HepG2 (cell line): ENCODE measurements around the gene PLEKHA3. TPM values are rescaled to one million over a fixed set of nuclear protein-coding genes. Genes with fewer than 3 reads are reported as not detected.

Experiments used
- ATAC-seq: fragments of 200-7000 bp; cut with Tn5 transposase; 3 replicates; pipeline ENCODE4 v1.9.1; 2020; ENCODE audit warnings: mild to moderate bottlenecking, moderate library complexity
- BruUV-seq: library from RNA; stranded (reverse); fragments of 400-500 nt; replicated peaks from 2 replicates; lab custom pipeline; 2021; lab: Mats Ljungman, UMichigan
- CTCF ChIA-PET: fragments of 300-600 bp; formaldehyde crosslinking; extraction: SDS; loops from one replicate; lab custom pipeline; 2021; ENCODE audit warnings: low total read pairs, inconsistent platforms, low intra/inter-chr PET ratio; lab: Yijun Ruan, JAX
- POLR2A ChIA-PET: fragments of 350-600 bp; sonication (Branson Sonifier 250); formaldehyde crosslinking; loops from one replicate; lab custom pipeline; 2020; ENCODE audit warnings: antibody characterized with exemption, inconsistent platforms; lab: Yijun Ruan, JAX
- DNase-seq: peaks from one replicate; pipeline ENCODE4 v3.0.0-alpha.2; 2015; ENCODE audit warnings: low spot score
- FAIRE-seq: peaks from 3 replicates; lab custom pipeline; 2011; peaks lifted over from hg19 to GRCh38; lab: Jason Lieb, UNC
- H2AFZ ChIP-seq: one replicate; pipeline ENCODE4 v1.6.1; 2011; ENCODE audit warnings: low read length, inconsistent platforms
- H3K27ac ChIP-seq: fragments of 300-600 bp; 3 replicates; pipeline ENCODE4 v1.8.0; 2011; ENCODE audit warnings: mixed run types, mild to moderate bottlenecking, mixed read lengths, low read length, inconsistent platforms; ENCODE audit not compliant: insufficient read depth; ENCODE audit errors: extremely low read length
- H3K27me3 ChIP-seq, 2 experiments: fragments of 200-600 bp in 1 of 2; 2 replicates in 1 of 2; 3 replicates in 1 of 2; pipeline versions ENCODE4 v1.6.0 to v1.8.0; 2011; ENCODE audit warnings: low read length in 2 of 2, mild to moderate bottlenecking in 2 of 2, moderate library complexity in 2 of 2, inconsistent platforms in 1 of 2; ENCODE audit not compliant: insufficient read depth in 2 of 2, control insufficient read depth in 1 of 2
- H3K36me3 ChIP-seq, 2 experiments: fragments of 200-600 bp in 1 of 2; replicated peaks in 1 of 2; 2 replicates in 1 of 2; 3 replicates in 1 of 2; pipeline versions ENCODE4 v1.5.1 to v1.8.0; 2011; ENCODE audit warnings: low read length in 2 of 2, inconsistent platforms in 1 of 2; ENCODE audit not compliant: insufficient read depth in 2 of 2, control insufficient read depth in 1 of 2
- H3K4me1 ChIP-seq: 2 replicates; pipeline ENCODE4 v1.5.1; 2012; ENCODE audit warnings: low read length, inconsistent platforms; ENCODE audit not compliant: insufficient read depth
- H3K4me2 ChIP-seq: 2 replicates; pipeline ENCODE4 v1.6.0; 2011; ENCODE audit warnings: low read depth, low read length, inconsistent platforms
- H3K4me3 ChIP-seq, 3 experiments: fragments of 200-600 bp in 1 of 3; sonication (generic), shearing (Covaris generic) in 1 of 3; replicated peaks in 1 of 3; 2 replicates each; pipeline ENCODE4 v1.5.1; 2011 to 2016; ENCODE audit warnings: low read length in 3 of 3, inconsistent platforms in 2 of 3, low read depth in 2 of 3, mild to moderate bottlenecking in 2 of 3, control low read depth in 1 of 3, mixed read lengths in 1 of 3; ENCODE audit not compliant: insufficient read depth in 1 of 3
- H3K79me2 ChIP-seq: one replicate; pipeline ENCODE4 v1.6.1; 2011; ENCODE audit warnings: low read length, inconsistent platforms; ENCODE audit not compliant: insufficient read depth
- H3K9ac ChIP-seq: 2 replicates; pipeline ENCODE4 v1.6.0; 2011; ENCODE audit warnings: mild to moderate bottlenecking, low read depth, low read length, inconsistent platforms; ENCODE audit not compliant: insufficient read depth
- H3K9me3 ChIP-seq: 2 replicates; pipeline ENCODE4 v1.5.1; 2012; ENCODE audit warnings: mild to moderate bottlenecking, low read length
- H4K20me1 ChIP-seq: 2 replicates; pipeline ENCODE4 v1.6.0; 2011; ENCODE audit warnings: inconsistent platforms, mild to moderate bottlenecking, low read length, moderate library complexity; ENCODE audit not compliant: insufficient read depth
- AGO1 ChIP-seq: fragments of 200-400 bp; formaldehyde crosslinking; IDR thresholded peaks from 2 replicates; pipeline ENCODE4 v1.6.1; 2017; ENCODE audit warnings: mild to moderate bottlenecking, low read depth, low read length, moderate library complexity; ENCODE audit not compliant: poor library complexity, severe bottlenecking
- HNRNPH1 ChIP-seq: fragments of 200-400 bp; formaldehyde crosslinking; optimal IDR thresholded peaks from 2 replicates; pipeline ENCODE3; 2017; ENCODE audit warnings: mild to moderate bottlenecking, low read depth, low read length
- KLF9 ChIP-seq: IDR thresholded peaks from 2 replicates; pipeline ENCODE4 v1.6.1; 2016; ENCODE audit warnings: low read depth
- MXD3 ChIP-seq: IDR thresholded peaks from 2 replicates; pipeline ENCODE4 v1.6.1; 2016; ENCODE audit warnings: mild to moderate bottlenecking, missing biosample characterization, missing genetic modification reagents
- NFYC ChIP-seq: IDR thresholded peaks from 2 replicates; pipeline ENCODE4 v1.6.1; 2016; ENCODE audit warnings: missing genetic modification reagents, missing compliant biosample characterization
- RAD21 ChIP-seq: fragments of 450-650 bp; formaldehyde crosslinking; IDR thresholded peaks from 2 replicates; pipeline ENCODE4 v1.5.0; 2020; ENCODE audit warnings: mild to moderate bottlenecking
- RBFOX2 ChIP-seq: fragments of 200-400 bp; formaldehyde crosslinking; IDR thresholded peaks from 2 replicates; pipeline ENCODE4 v1.6.1; 2017; ENCODE audit warnings: low read depth, mild to moderate bottlenecking, low read length
- REPIN1 ChIP-seq: sonication (generic); formaldehyde crosslinking; IDR thresholded peaks from 2 replicates; pipeline ENCODE4 v1.8.0; 2022; ENCODE audit warnings: missing genetic modification reagents, low read depth, mild to moderate bottlenecking, borderline replicate concordance
- TIGD3 ChIP-seq: sonication (generic); formaldehyde crosslinking; IDR thresholded peaks from 2 replicates; pipeline ENCODE4 v1.5.1; 2020; ENCODE audit warnings: mild to moderate bottlenecking, missing genetic modification reagents, borderline replicate concordance
- ZNF318 ChIP-seq: sonication (generic); formaldehyde crosslinking; IDR thresholded peaks from 2 replicates; pipeline ENCODE4 v1.4.0; 2020; ENCODE audit warnings: mild to moderate bottlenecking, missing genetic modification reagents
- ZNF414 ChIP-seq: sonication (generic); formaldehyde crosslinking; IDR thresholded peaks from 2 replicates; pipeline ENCODE4 v1.5.0; 2020; ENCODE audit warnings: missing genetic modification reagents
- ZNF432 ChIP-seq: sonication (generic); formaldehyde crosslinking; IDR thresholded peaks from 2 replicates; pipeline ENCODE4 v1.5.0; 2020; ENCODE audit warnings: missing genetic modification reagents, mild to moderate bottlenecking, borderline replicate concordance
- ZNF547 ChIP-seq: sonication (generic); formaldehyde crosslinking; IDR thresholded peaks from 2 replicates; pipeline ENCODE4 v1.5.1; 2020; ENCODE audit warnings: mild to moderate bottlenecking, missing genetic modification reagents
- ZNF724P ChIP-seq: sonication (generic); formaldehyde crosslinking; IDR thresholded peaks from 2 replicates; pipeline ENCODE4 v1.8.0; 2022; ENCODE audit warnings: missing genetic modification reagents, borderline replicate concordance
- ZNF761 ChIP-seq: sonication (generic); formaldehyde crosslinking; conservative IDR thresholded peaks from 2 replicates; pipeline ENCODE4 v1.4.0; 2020; ENCODE audit warnings: mild to moderate bottlenecking, missing genetic modification reagents
- WGBS: methylation state at CpG from one replicate; pipeline ENCODE4 v1.1.6; 2017; ENCODE audit warnings: low lambda C conversion rate; 5-methylcytosine and 5-hydroxymethylcytosine counted together
- in situ Hi-C: cut with HindIII; loops from 2 replicates; pipeline ENCODE4 v1.10.0; 2017; ENCODE audit warnings: low pct_unique_long_range_greater_than_20kb; ENCODE audit not compliant: extremely low pct_ligation_motif_present
- intact Hi-C: fragments of 100-400 bp; cut with micrococcal nuclease; formaldehyde crosslinking; loops from one replicate; pipeline ENCODE4 v1.10.0; 2022; ENCODE audit not compliant: unreplicated experiment
- polyA plus RNA-seq, 8 experiments: library from polyadenylated mRNA; depleted of rRNA in 3 of 8; stranded (reverse) in 7 of 8; unstranded in 1 of 8; fragments of >200 nt; fragmentation: Illumina TruSeq in 4 of 8; extraction: Trizol in 4 of 8; gene quantifications; 2 replicates each; pipeline versions ENCODE4 v1.2.1 to v1.2.3, GENCODE V29; 2011 to 2016; ENCODE audit warnings: low read depth in 4 of 8, missing spikeins in 1 of 8, mixed read lengths in 1 of 8; ENCODE audit not compliant: insufficient read depth in 1 of 8
- total RNA-seq, 5 experiments: library from RNA; depleted of rRNA; stranded (reverse); fragments of >200 nt; fragmentation: Illumina TruSeq; extraction: Trizol; gene quantifications; 2 replicates each; pipeline ENCODE4 v1.2.3, GENCODE V29; 2016; ENCODE audit warnings: low read depth in 1 of 5

PLEKHA3 gene
- total and polyA plus RNA-seq, 2 of the 13 experiments (the other 11 are each of a cell fraction or from before 2014, with no cell fraction given): 11.7 to 23.1 TPM

GRCh38 chr2:178496049-178496448, 15.8 kb downstream of the PLEKHA3 start:
- POLR2A ChIA-PET: interaction anchor here (1.3 kb wide), 1 partner anchor 16 kb away, joined by 4 read pairs; the partner anchor contains the start of gene PLEKHA3
- FAIRE-seq: no peak
- intact Hi-C loops: no loop called here
- Histone ChIP-seq H3K27me3 (no peaks in the 10 kb centered on the region), H3K4me2 (no peak overlapping the region), H3K9me3 (no peaks in the 10 kb centered on the region), H3K4me3 (no peak overlapping the region), H4K20me1 (no peaks in the 10 kb centered on the region), H3K9ac (no peak overlapping the region), H2AFZ (no peak overlapping the region), H3K4me1 (no peaks in the 10 kb centered on the region), H3K27ac (no peak overlapping the region), H3K79me2 (no peaks in the 10 kb centered on the region), H3K36me3 (peaks cover 27 to 65% of the 10 kb centered on the region in 2 experiments)
- WGBS: 92% methylated on average over 4 of the region's 4 CpGs
- no peak for DNase-seq
- in situ Hi-C loops: no loop called here
- CTCF ChIA-PET: no interaction called here
- BruUV-seq: no TSS peak
- ATAC-seq: no peak
- TF ChIP-seq AGO1: no peak
- no peak for TF ChIP-seq ZNF318 (CRISPR knock-in tag)
- TF ChIP-seq ZNF724P (CRISPR knock-in tag): no peak
- no peak for TF ChIP-seq MXD3 (CRISPR knock-in tag)
- no peak for TF ChIP-seq RAD21 (CRISPR knock-in tag)
- no peak for TF ChIP-seq REPIN1
- no peak for TF ChIP-seq RBFOX2
- TF ChIP-seq NFYC (CRISPR knock-in tag): no peak
- no peak for TF ChIP-seq TIGD3 (CRISPR knock-in tag)
- TF ChIP-seq HNRNPH1: no peak
- TF ChIP-seq ZNF432 (CRISPR knock-in tag): no peak
- no peak for TF ChIP-seq KLF9
- no peak for TF ChIP-seq ZNF414 (CRISPR knock-in tag)
- no peak for TF ChIP-seq ZNF547 (CRISPR knock-in tag)
- TF ChIP-seq ZNF761 (CRISPR knock-in tag): no peak
